Rectal smooth muscle tissue (tissue), 1 donor: ENCODE measurements around the gene WDR37.

Experiments used
- H3K27ac ChIP-seq: one replicate; pipeline ENCODE4 v1.7.0; 2013; ENCODE audit warnings: low read depth, low read length, inconsistent platforms
- H3K27me3 ChIP-seq: one replicate; pipeline ENCODE4 v1.7.0; 2013; ENCODE audit warnings: low read length; ENCODE audit not compliant: control insufficient read depth, insufficient read depth
- H3K36me3 ChIP-seq: one replicate; pipeline ENCODE4 v1.7.0; 2013; ENCODE audit warnings: low read length; ENCODE audit not compliant: control insufficient read depth, insufficient read depth
- H3K4me1 ChIP-seq: one replicate; pipeline ENCODE4 v1.7.0; 2013; ENCODE audit warnings: low read length; ENCODE audit not compliant: control insufficient read depth, insufficient read depth
- H3K4me3 ChIP-seq: one replicate; pipeline ENCODE4 v1.7.0; 2013; ENCODE audit warnings: low read length
- H3K9ac ChIP-seq: one replicate; pipeline ENCODE4 v1.7.0; 2013; ENCODE audit warnings: low read length

Gene WDR37

DNA sequence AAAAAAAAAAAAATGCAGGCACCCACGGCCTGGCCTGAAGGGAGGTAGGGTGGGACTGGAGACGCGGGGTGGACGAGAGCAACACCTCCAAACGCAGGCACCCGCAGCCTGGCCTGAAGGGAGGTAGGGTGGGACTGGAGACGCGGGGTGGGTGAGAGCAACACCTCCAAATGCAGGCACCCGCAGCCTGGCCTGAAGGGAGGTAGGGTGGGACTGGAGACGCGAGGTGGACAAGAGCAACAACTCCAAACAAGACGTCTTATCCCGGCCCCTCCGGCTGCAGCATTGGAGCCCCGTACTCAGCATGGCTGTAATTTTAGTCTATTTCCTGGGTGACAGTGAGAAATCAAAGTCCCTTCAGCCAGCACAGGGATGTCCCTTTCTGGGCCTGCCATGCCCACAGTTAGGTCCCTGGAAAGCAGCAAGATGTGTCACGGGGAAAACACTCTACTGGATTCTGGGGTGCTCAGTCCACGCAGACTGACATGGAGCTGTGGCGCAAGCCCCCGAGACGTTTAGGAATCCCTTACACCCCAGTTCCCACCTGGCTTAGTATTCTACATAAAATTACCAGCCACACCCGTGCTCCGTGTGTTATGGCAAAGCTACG is 119.9 kb downstream of the WDR37 start:
- H3K4me1 ChIP-seq = no peaks in the 10 kb centered on the region
- H3K27me3 ChIP-seq = peaks cover 4% of the 10 kb centered on the region
- no peak overlapping the region for H3K9ac ChIP-seq
- H3K4me3 ChIP-seq = no peak overlapping the region
- H3K36me3 ChIP-seq = no peaks in the 10 kb centered on the region
- no peak overlapping the region for H3K27ac ChIP-seq

DNA sequence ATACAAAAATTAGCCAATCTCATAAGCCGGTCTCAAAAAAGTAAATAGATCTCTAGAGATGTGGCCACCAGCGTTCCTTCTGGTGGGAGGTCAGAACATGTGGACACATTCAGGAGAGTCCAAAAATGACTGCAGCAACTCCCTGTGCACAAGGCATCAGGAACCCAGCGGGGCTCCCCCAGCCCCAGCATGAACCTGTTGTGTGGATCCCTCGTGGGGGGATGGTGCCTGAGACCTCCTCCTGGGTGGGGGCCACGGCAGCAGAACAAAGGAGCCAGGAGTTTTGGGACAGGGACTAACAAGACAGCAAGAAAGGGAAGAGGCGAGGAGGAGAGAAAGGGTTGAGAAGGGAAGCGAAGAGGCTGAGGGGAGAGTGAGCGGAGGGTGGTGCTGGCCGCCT is 121.8 kb downstream of the WDR37 start:
- H3K4me1 ChIP-seq = no peaks in the 10 kb centered on the region
- no peak overlapping the region for H3K27ac ChIP-seq
- no peaks in the 10 kb centered on the region for H3K36me3 ChIP-seq
- H3K27me3 ChIP-seq = peaks cover 4% of the 10 kb centered on the region
- no peak overlapping the region for H3K4me3 ChIP-seq
- no peak overlapping the region for H3K9ac ChIP-seq

GRCh38 chr10:1178506-1178905 is 122.3 kb downstream of the WDR37 start:
- no peak overlapping the region for H3K27ac ChIP-seq
- no peak overlapping the region for H3K4me3 ChIP-seq

DNA sequence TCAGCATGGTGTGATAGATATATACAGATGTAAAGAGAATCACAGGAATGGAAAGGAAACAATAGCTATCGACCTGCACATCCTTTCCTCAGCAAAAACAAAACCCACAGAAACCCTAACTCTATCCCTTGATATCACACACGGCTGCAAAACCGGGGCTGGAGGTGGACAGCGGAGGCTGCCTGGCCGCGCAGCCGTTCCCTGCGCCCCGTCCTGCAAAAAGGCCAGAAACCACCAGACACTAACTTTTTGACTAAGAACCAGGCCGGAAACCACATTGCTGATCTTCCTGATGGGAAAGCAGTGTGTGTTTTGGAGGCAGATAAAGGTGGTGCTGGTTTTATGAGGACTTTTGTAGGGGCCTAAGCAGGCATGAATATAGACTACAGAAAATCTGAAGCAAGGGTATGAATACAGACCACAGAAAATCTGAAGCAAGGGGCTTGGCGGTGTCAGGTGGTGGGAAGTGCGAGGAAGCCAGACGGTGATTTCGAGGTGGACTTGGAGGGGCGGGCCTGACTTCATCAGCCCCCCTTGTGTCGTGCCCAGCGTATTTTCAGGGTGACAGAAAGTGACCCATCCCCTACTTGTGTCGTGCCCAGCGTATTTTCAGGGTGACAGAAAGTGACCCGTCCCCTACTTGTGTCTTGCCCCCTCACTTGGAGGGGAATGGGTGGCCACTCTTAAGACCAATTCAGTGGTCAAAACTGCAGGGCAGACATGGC is 123.3 kb downstream of the WDR37 start:
- Histone ChIP-seq H3K27ac (no peak overlapping the region), H3K27me3 (no peaks in the 10 kb centered on the region), H3K36me3 (no peaks in the 10 kb centered on the region), H3K4me3 (no peak overlapping the region), H3K4me1 (no peaks in the 10 kb centered on the region), H3K9ac (no peak overlapping the region)

More at GRCh38 chr10:1178506-1178905, 122.3 kb downstream of the WDR37 start:
- H3K9ac ChIP-seq = no peak overlapping the region
- peaks cover 4% of the 10 kb centered on the region for H3K27me3 ChIP-seq
- H3K36me3 ChIP-seq = no peaks in the 10 kb centered on the region
- H3K4me1 ChIP-seq = no peaks in the 10 kb centered on the region

GRCh38 chr10:1180071-1180730 is 124.0 kb downstream of the WDR37 start:
- no peaks in the 10 kb centered on the region for H3K27me3 ChIP-seq
- H3K9ac ChIP-seq = no peak overlapping the region
- no peaks in the 10 kb centered on the region for H3K4me1 ChIP-seq
- H3K4me3 ChIP-seq = no peak overlapping the region
- H3K36me3 ChIP-seq = no peaks in the 10 kb centered on the region
- H3K27ac ChIP-seq = no peak overlapping the region

DNA sequence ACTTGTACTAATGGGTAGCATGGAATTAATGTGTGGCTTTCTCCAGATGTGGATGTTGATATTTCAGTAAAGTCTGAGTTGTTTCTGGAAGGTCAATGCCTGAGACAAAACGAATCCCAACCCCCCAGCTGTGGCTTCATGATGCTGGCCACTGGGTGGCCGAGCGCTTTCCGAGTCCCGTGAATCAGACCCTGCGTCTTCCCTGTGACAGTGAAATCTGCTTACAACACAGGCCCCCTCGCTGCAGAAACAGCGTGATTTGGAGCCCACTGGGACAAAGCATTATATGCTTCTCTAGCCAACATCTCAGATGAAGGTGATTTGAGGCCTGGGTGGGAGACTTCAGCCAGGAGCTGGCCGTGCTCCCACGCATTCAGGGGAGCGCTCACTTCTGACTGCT is 124.7 kb downstream of the WDR37 start:
- Histone ChIP-seq H3K4me1 (no peaks in the 10 kb centered on the region), H3K27ac (no peak overlapping the region), H3K4me3 (no peak overlapping the region), H3K36me3 (no peaks in the 10 kb centered on the region), H3K27me3 (no peaks in the 10 kb centered on the region), H3K9ac (no peak overlapping the region)
